Heart left ventricle (tissue), 16 donors: Measurements from ENCODE around the gene PATJ. TPM values are rescaled to one million over a fixed set of nuclear protein-coding genes. Genes with fewer than 3 reads are reported as not detected.

Source experiments
- ATAC-seq, 4 donors: fragments of 200-7000 bp; cut with Tn5 transposase; one replicate each; pipeline ENCODE4 v1.9.1; 2020 to 2022; ENCODE audit warnings: moderate library complexity in 4 of 4, mild to moderate bottlenecking in 3 of 4, moderate number of reproducible peaks in 1 of 4
- DNase-seq, 5 donors: peaks; one replicate each; pipeline ENCODE4 v3.0.0-alpha.2; 2020
- H3K27ac ChIP-seq, 12 donors: fragments of 200-600 bp; sonication (generic) in 4 of 12; one replicate each; pipeline versions ENCODE4 v1.5.0 to v1.8.0; 2016 to 2022; ENCODE audit warnings: mild to moderate bottlenecking in 2 of 12
- H3K27me3 ChIP-seq, 9 donors: fragments of 200-600 bp; sonication (generic) in 2 of 9; one replicate each; pipeline versions ENCODE4 v1.5.1 to v1.8.0; 2016 to 2022; ENCODE audit warnings: mild to moderate bottlenecking in 3 of 9
- H3K36me3 ChIP-seq, 9 donors: fragments of 200-600 bp; sonication (generic) in 2 of 9; one replicate each; pipeline versions ENCODE4 v1.5.0 to v1.8.0; 2018 to 2022; ENCODE audit warnings: mild to moderate bottlenecking in 2 of 9
- H3K4me1 ChIP-seq, 12 donors: fragments of 200-600 bp; sonication (generic) in 4 of 12; one replicate each; pipeline versions ENCODE4 v1.5.0 to v1.8.0; 2016 to 2022; ENCODE audit warnings: mild to moderate bottlenecking in 3 of 12
- H3K4me3 ChIP-seq, 12 donors: fragments of 200-600 bp; sonication (generic) in 4 of 12; one replicate each; pipeline versions ENCODE4 v1.5.0 to v1.8.0; 2017 to 2022; ENCODE audit warnings: mild to moderate bottlenecking in 9 of 12, moderate library complexity in 4 of 12
- H3K9me3 ChIP-seq, 12 donors: fragments of 200-600 bp; sonication (generic) in 4 of 12; one replicate each; pipeline versions ENCODE4 v1.5.0 to v1.8.0; 2016 to 2022; ENCODE audit warnings: mild to moderate bottlenecking in 1 of 12
- CTCF ChIP-seq, 12 donors: fragments of 200-600 bp; sonication (generic) in 4 of 12; IDR thresholded peaks; one replicate each; pipeline versions ENCODE4 v1.5.0 to v1.8.0; 2018 to 2022; ENCODE audit warnings: antibody characterized with exemption in 12 of 12, mild to moderate bottlenecking in 5 of 12
- POLR2A ChIP-seq, 2 donors: fragments of 450-650 bp; IDR thresholded peaks; one replicate each; pipeline ENCODE4 v1.6.1; 2017; ENCODE audit warnings: antibody characterized with exemption in 2 of 2, mild to moderate bottlenecking in 2 of 2, moderate library complexity in 2 of 2
- WGBS, 4 donors: extraction: QIAGEN DNeasy Blood & Tissue Kit in 2 of 4; methylation state at CpG; one replicate each; pipeline versions ENCODE4 v1.1.5 to v1.1.7; 2013 to 2018; 5-methylcytosine and 5-hydroxymethylcytosine counted together
- intact Hi-C, 10 donors: fragments of 100-400 bp; cut with DNase I; formaldehyde crosslinking; loops; one replicate each; pipeline versions ENCODE4 v1.11.1 to v1.14.2; 2022
- polyA plus RNA-seq, 2 donors: library from polyadenylated mRNA; stranded (reverse); fragments of 200-250 nt; gene quantifications; one replicate each; pipeline ENCODE4 v1.2.3, GENCODE V29; 2013
- total RNA-seq, 9 donors: library from RNA; depleted of rRNA in 2 of 9; stranded (reverse); fragments of >200 nt in 2 of 9; fragmentation: NEBNext Ultra II Directional in 3 of 9; extraction: Animal tissue kit (Norgen Biotek cat#: 25700) in 3 of 9; gene quantifications; one replicate each; pipeline versions ENCODE4 v1.1.0 to v1.2.4, GENCODE V29; 2016 to 2023
- donor health status: ischemic (EF 13 %, LVEDD 7.1; RV severe dilation, severe dysfunction).
- donor health status: healthy with polysubstance abuse.
- donor health status: DM: no; HTN: yes; CAD: no.
- donor health status: DM: no; HTN: no; CAD: no.
- donor health status: ischemic (EF 25% LVEDD 6.9; RV normal size, moderate dysfunction).
- donor health status: ischemic (EF 25% LVEDD 5.7; RV mildly dilated, moderate dysfunction).
- donor health status: healthy.
- donor health status: DM: yes; HTN: yes; CAD: no.
- donor health status: ischemic (EF 35%, LVEDD 5.7; RV mildly dilated, moderate dysfunction).
- donor health status: nonischemic (EF 11% LVEDD 7.7; RV severe dilation, severe dysfunction).
- donor health status: DM: yes; HTN: yes; CAD: no.
- donor health status: PGD.
- donor health status: ischemic (EF 29% LVEDD 5.4; RV normal size, mild dysfunction).
- donor health status: nonischemic (EF 23%, LVEDD 6.1; RV moderate dilation, normal function).

The PATJ gene
- total and polyA plus RNA-seq, 11 donors, result 6.6 to 190 (median 105) TPM

GRCh38 chr1:62090016-62090415 lies 347.7 kb downstream of the PATJ start:
- Histone ChIP-seq H3K27ac (no peak overlapping the region), H3K9me3 (no peaks in the 10 kb centered on the region), H3K4me1 (peaks cover 0 to 8% (median 0%) of the 10 kb centered on the region in 12 donors), H3K4me3 (no peak overlapping the region), H3K36me3 (peaks cover 0 to 30% (median 4%) of the 10 kb centered on the region in 9 donors), H3K27me3 (no peaks in the 10 kb centered on the region)
- DNase-seq, result no peak
- intact Hi-C loops, result no loop called here
- WGBS, 4 donors, result 54 to 60% (median 57%) methylated on average over 5 of the region's 5 CpGs
- ATAC-seq, result no peak
- TF ChIP-seq POLR2A (IDR thresholded peaks at IDR 0.05) (no peak), CTCF (IDR thresholded peaks at IDR 0.05) (no peak)

GRCh38 chr1:62092110-62092509 lies 349.8 kb downstream of the PATJ start:
- WGBS, 4 donors, result 92 to 98% (median 93%) methylated on average over 4 of the region's 4 CpGs

GRCh38 chr1:62093261-62093660 lies 351.0 kb downstream of the PATJ start:
- H3K27me3 ChIP-seq, result no peaks in the 10 kb centered on the region
- 73 to 84% (median 78%) methylated on average over 3 of the region's 3 CpGs for WGBS, 4 donors
- H3K4me1 ChIP-seq, result peaks cover 0 to 8% (median 0%) of the 10 kb centered on the region in 12 donors
- no peak for DNase-seq
- H3K27ac ChIP-seq, result no peak overlapping the region
- H3K9me3 ChIP-seq, result no peaks in the 10 kb centered on the region
- no peak overlapping the region for H3K4me3 ChIP-seq
- intact Hi-C loops, result no loop called here
- ATAC-seq, result no peak
- H3K36me3 ChIP-seq, result peaks cover 0 to 8% (median 0%) of the 10 kb centered on the region in 9 donors
- no peak for TF ChIP-seq POLR2A (IDR thresholded peaks at IDR 0.05)
- no peak for TF ChIP-seq CTCF (IDR thresholded peaks at IDR 0.05)

More at GRCh38 chr1:62092110-62092509, 349.8 kb downstream of the PATJ start:
- Histone ChIP-seq H3K27me3 (no peaks in the 10 kb centered on the region), H3K27ac (no peak overlapping the region), H3K9me3 (no peaks in the 10 kb centered on the region), H3K4me1 (peaks cover 0 to 8% (median 0%) of the 10 kb centered on the region in 12 donors), H3K36me3 (peaks cover 0 to 11% (median 0%) of the 10 kb centered on the region in 9 donors), H3K4me3 (no peak overlapping the region)
- ATAC-seq (no peak), DNase-seq (no peak)
- TF ChIP-seq CTCF (IDR thresholded peaks at IDR 0.05), result no peak
- no peak for TF ChIP-seq POLR2A (IDR thresholded peaks at IDR 0.05)
- intact Hi-C loops, result no loop called here

GRCh38 chr1:62097464-62097863 lies 355.2 kb downstream of the PATJ start:
- TF ChIP-seq CTCF (IDR thresholded peaks at IDR 0.05), result no peak
- TF ChIP-seq POLR2A (IDR thresholded peaks at IDR 0.05), result no peak
- no peak overlapping the region for H3K27ac ChIP-seq
- intact Hi-C loops, result no loop called here

More at GRCh38 chr1:62097464-62097863, 355.2 kb downstream of the PATJ start:
- Histone ChIP-seq H3K4me1 (no peaks in the 10 kb centered on the region), H3K36me3 (peaks cover 0 to 11% (median 0%) of the 10 kb centered on the region in 9 donors), H3K4me3 (no peak overlapping the region), H3K27me3 (no peaks in the 10 kb centered on the region), H3K9me3 (peaks cover 0 to 12% (median 0%) of the 10 kb centered on the region in 12 donors)
- WGBS, 4 donors, result 95 to 100% (median 98%) methylated on average over 3 of the region's 3 CpGs
- DNase-seq (no peak), ATAC-seq (no peak)
